ENCODE measurements around the gene RNU6-1. TPM values are rescaled to one million over a fixed set of nuclear protein-coding genes. Genes with fewer than 3 reads are reported as not detected.

Gene RNU6-1
- total and polyA plus RNA-seq, 11 donors = not detected

DNA sequence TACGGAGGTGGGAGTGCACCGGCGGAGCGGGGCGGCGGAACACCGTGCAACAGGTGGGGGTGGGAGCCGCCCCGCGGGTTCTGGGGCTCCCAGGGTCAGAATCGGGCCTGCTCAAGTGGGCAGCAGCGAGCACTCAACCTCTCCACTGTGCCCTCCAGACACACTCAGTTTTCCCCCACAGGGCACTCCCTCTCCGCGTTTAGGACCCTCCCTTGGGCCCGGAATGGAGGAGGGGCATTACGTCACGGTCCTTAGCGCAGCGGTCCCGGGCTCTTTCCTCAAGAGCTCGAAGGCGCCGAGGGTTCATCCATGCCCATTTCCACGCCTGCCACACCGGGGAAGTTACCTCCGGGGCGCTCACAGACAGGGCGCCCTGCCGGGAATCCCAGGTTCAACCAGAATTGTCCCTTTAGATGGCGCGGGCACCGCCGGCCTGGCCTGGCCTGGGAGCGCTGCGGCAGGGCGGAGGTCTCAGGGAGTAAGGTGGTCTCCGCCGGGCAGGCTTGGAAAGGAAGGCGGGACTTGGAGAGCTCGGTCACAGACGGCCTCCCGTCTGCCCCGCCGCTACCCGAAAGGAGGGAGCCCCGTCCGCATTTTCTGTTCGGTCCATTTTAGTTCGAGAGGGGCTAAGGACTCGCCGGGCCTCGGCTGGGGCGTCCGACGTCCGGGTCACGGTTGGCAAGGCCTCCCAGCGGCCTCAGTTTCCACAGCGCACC is 5.1 kb downstream of the RNU6-1 start:
- H3K27me3 ChIP-seq = peaks cover 43 to 66% (median 63%) of the 10 kb centered on the region in 9 donors
- H3K27ac ChIP-seq = no peak overlapping the region
- WGBS, 4 donors = 2 to 3% (median 2%) methylated on average over 48 to 59 of the region's 59 CpGs
- TF ChIP-seq, protein P1, sequence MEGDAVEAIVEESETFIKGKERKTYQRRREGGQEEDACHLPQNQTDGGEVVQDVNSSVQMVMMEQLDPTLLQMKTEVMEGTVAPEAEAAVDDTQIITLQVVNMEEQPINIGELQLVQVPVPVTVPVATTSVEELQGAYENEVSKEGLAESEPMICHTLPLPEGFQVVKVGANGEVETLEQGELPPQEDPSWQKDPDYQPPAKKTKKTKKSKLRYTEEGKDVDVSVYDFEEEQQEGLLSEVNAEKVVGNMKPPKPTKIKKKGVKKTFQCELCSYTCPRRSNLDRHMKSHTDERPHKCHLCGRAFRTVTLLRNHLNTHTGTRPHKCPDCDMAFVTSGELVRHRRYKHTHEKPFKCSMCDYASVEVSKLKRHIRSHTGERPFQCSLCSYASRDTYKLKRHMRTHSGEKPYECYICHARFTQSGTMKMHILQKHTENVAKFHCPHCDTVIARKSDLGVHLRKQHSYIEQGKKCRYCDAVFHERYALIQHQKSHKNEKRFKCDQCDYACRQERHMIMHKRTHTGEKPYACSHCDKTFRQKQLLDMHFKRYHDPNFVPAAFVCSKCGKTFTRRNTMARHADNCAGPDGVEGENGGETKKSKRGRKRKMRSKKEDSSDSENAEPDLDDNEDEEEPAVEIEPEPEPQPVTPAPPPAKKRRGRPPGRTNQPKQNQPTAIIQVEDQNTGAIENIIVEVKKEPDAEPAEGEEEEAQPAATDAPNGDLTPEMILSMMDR (IDR thresholded peaks at IDR 0.05) = no peak
- no peak for TF ChIP-seq POLR2A (IDR thresholded peaks at IDR 0.05)
- H3K4me1 ChIP-seq = peaks cover 2 to 58% (median 50%) of the 10 kb centered on the region in 12 donors
- no peak for DNase-seq
- H3K9me3 ChIP-seq = no peaks in the 10 kb centered on the region
- ATAC-seq = no peak
- H3K4me3 ChIP-seq = peak overlapping the region; percentile 3 to 59 (median 42)
- intact Hi-C loops (cut with DNase I) = loop anchor here in 9 of 10 donors (2.0 to 10.0 kb wide), 10 partner anchors 290 to 890 kb away; partner anchors contain the start of genes C15orf61 (in 5 of the 9), MAP2K5 (in 3 of the 9), AAGAB (in 1 of the 9) and IQCH (in 1 of the 9)
- no peaks in the 10 kb centered on the region for H3K36me3 ChIP-seq

DNA sequence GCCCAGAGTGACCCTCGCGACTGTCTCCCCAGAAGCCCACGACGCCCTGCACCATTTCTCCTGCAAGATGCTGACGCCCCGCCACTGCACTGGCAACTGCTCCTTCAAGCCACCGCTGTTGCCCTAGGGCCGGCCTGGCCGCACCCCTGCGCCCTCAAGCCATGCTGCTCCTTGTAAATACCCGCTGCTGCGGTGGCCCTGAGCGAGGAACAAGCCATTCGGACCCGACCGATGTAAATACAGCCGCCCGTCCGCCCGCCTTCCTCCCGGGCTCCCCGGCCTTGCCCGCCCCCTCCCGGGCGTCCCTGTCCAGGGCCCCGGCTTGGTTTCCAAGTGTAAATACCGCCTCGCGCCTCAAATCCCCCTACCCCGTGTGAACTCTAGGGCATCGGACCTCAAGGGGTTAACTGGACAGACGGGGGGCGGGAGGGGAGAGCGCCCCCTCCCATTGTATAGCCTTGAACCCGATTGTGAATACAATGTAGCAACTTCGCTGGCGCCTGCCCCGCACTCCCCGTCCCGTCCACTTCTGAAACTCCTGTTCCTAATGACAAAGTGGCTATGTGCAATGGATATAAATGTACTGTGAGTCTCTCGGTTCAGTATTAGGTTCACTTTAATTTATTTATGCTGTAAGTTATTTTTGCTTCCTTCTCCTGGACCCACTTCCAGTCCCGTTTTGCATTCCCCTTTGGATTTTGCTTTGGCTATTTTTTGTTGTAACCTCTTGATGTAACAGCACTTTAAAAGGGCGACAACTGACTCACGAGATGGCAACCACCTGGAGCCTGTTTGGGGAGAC is 5.9 kb downstream of the RNU6-1 start:
- H3K4me1 ChIP-seq = peaks cover 2 to 61% (median 48%) of the 10 kb centered on the region in 12 donors
- H3K27ac ChIP-seq = no peak overlapping the region
- H3K9me3 ChIP-seq = no peaks in the 10 kb centered on the region
- peak overlapping the region in 10 of 12 donors; percentile 25 to 59 (median 45) for H3K4me3 ChIP-seq
- no peaks in the 10 kb centered on the region for H3K36me3 ChIP-seq
- WGBS, 4 donors = 2 to 5% (median 2%) methylated on average over 19 to 44 of the region's 44 CpGs
- intact Hi-C loops (cut with DNase I) = loop anchor here in 9 of 10 donors (2.0 to 10.0 kb wide), 7 partner anchors 289 to 889 kb away; partner anchors contain the start of genes MAP2K5 (in 2 of the 9) and C15orf61 (in 1 of the 9)
- DNase-seq (peak in 1 of 5 donors; percentile 74), ATAC-seq (peak in 3 of 4 donors; percentile 13 to 37 (median 30))
- TF ChIP-seq, protein P1 (IDR thresholded peaks at IDR 0.05) = peak; percentile 16 to 59 (median 44)
- TF ChIP-seq POLR2A (IDR thresholded peaks at IDR 0.05) = no peak
- H3K27me3 ChIP-seq = peaks cover 50 to 74% (median 71%) of the 10 kb centered on the region in 9 donors

DNA sequence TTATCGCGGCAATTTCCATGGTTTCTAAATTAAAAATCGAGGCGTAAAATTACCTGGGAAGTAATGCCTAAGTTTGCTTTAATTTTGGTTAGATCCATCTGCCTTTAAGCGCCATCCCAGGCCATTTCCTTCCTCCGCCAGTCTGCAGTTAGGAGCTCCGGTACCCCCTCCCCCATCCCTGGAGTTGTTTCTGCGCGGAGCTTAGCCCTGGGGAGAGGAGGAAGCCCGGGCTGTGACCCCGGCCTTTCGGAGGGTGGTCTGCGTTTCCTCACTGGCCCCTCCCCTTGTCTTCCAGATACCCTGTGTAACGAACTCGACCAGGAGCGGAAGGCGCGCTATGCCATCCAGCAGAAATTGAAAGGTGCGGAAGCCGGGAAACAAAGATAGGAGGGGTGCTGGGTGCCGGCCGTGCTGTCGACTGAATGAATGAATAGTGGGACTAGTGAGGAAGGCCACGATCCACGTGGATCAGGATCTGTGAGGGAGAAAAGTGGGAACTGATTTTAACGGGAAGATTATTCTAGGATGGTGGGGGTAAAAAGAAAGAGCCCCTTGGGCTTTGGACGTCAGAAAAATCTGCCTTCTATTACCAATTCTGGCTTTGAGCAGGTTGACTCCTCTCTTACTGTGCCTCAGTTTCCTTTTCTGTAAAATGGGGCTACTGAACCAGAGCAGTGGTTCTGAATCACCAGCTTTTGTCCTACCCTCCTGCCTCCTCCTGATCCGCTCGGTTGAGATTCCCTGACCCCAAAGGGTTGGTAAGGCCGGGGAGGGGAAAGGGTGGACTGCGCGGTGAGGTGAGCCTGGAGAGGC is 6.7 kb downstream of the RNU6-1 start:
- Histone ChIP-seq H3K27ac (no peak overlapping the region), H3K36me3 (no peaks in the 10 kb centered on the region), H3K4me3 (peak overlapping the region in 11 of 12 donors; percentile 20 to 59 (median 42)), H3K9me3 (no peaks in the 10 kb centered on the region), H3K4me1 (peaks cover 2 to 63% (median 50%) of the 10 kb centered on the region in 12 donors), H3K27me3 (peaks cover 58 to 82% (median 79%) of the 10 kb centered on the region in 9 donors)
- DNase-seq (no peak), ATAC-seq (no peak)
- intact Hi-C loops (cut with DNase I) = loop anchor here in 9 of 10 donors (2.0 to 10.0 kb wide), 6 partner anchors 288 to 888 kb away; partner anchors contain the start of genes MAP2K5 (in 2 of the 9) and C15orf61 (in 1 of the 9)
- WGBS, 4 donors = 3 to 5% (median 4%) methylated on average over 32 of the region's 32 CpGs
- TF ChIP-seq, protein P1 (IDR thresholded peaks at IDR 0.05) = no peak
- no peak for TF ChIP-seq POLR2A (IDR thresholded peaks at IDR 0.05)
